GM19455 (cell line): ENCODE data around the gene PPM1L.

Experiments
- ATAC-seq: cut with Tn5 transposase; IDR thresholded peaks from one replicate; pipeline ENCODE4 v1.9.1; 2021; ENCODE audit not compliant: unreplicated experiment

Gene PPM1L

GRCh38 chr3:160758929-160759577 lies 3.0 kb downstream of the PPM1L start:
- no peak for ATAC-seq

- no peak for ATAC-seq
Observed at GRCh38 chr3:160763073-160763472, 7.0 kb downstream of the PPM1L start.

GRCh38 chr3:160765211-160765610 lies 9.2 kb downstream of the PPM1L start:
- no peak for ATAC-seq

GRCh38 chr3:160768031-160768430 lies 12.0 kb downstream of the PPM1L start:
- no peak for ATAC-seq

- no peak for ATAC-seq
Observed at GRCh38 chr3:160768918-160769317, 12.9 kb downstream of the PPM1L start.

GRCh38 chr3:160771811-160772459 lies 15.9 kb downstream of the PPM1L start:
- ATAC-seq, result no peak

GRCh38 chr3:160773722-160774121 lies 17.7 kb downstream of the PPM1L start:
- ATAC-seq, result no peak

GRCh38 chr3:160774172-160774571 lies 18.1 kb downstream of the PPM1L start:
- no peak for ATAC-seq

GRCh38 chr3:160778480-160778879 lies 22.4 kb downstream of the PPM1L start:
- ATAC-seq, result no peak

- ATAC-seq, result no peak
Observed at GRCh38 chr3:160779040-160779439, 23.0 kb downstream of the PPM1L start.

GRCh38 chr3:160780245-160780644 lies 24.2 kb downstream of the PPM1L start:
- ATAC-seq, result no peak

GRCh38 chr3:160781402-160781801 lies 25.4 kb downstream of the PPM1L start:
- ATAC-seq, result no peak

- no peak for ATAC-seq
Observed at GRCh38 chr3:160781863-160782262, 25.8 kb downstream of the PPM1L start.

- ATAC-seq, result no peak
Observed at GRCh38 chr3:160784853-160785252, 28.8 kb downstream of the PPM1L start.

- no peak for ATAC-seq
Observed at GRCh38 chr3:160790726-160791125, 34.7 kb downstream of the PPM1L start.

- no peak for ATAC-seq
Observed at GRCh38 chr3:160792540-160792939, 36.5 kb downstream of the PPM1L start.

- ATAC-seq, result no peak
Observed at GRCh38 chr3:160793722-160794252, 37.8 kb downstream of the PPM1L start.

GRCh38 chr3:160796089-160796812 lies 40.2 kb downstream of the PPM1L start:
- no peak for ATAC-seq

- ATAC-seq, result no peak
Observed at GRCh38 chr3:160796813-160797164, 40.8 kb downstream of the PPM1L start.

GRCh38 chr3:160797356-160797755 lies 41.3 kb downstream of the PPM1L start:
- ATAC-seq, result no peak

GRCh38 chr3:160801386-160802118 lies 45.5 kb downstream of the PPM1L start:
- peak; percentile 70 for ATAC-seq
